Limb (tissue), 2 donors: ENCODE measurements around the gene BAG2.

Source experiments
- DNase-seq, 2 donors: peaks; one replicate each; pipeline ENCODE4 v3.0.0-alpha.2; 2016; ENCODE audit errors: extremely low spot score in 2 of 2

The BAG2 gene

DNA sequence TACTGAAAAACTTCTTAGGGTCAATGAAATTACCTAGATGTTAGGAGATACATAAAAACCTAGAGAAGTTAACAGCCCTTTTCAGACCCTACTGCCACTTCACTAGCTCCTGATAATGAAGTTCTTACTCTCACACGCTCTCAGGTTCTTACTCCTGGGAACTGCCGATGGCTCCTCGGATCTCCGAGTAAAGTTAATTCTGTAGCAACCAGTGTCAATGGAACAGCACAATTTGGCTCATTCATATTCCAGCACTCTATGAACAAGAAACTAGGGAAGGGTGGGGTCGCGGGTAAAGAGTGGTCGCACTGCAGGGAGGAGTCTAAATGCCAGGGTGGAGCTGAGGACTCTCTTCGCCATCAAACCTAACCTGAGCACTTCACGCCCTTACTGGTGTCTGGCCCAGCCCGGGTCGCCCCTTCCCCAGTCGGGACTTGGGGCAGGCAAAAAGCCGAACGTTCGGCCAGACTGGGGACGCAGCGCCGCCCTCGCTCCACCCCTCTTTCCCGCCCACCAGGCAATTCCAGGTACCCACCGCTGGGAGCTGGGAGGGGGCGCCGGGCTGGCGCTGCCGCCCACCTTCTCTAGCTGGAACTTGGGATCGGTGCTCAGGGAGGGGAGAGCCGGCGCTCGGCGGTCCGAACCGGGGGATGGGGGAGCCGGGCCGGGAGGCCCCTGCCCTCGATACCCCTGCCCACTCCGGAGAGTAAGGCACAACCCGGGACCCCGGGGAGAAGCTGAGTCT is 49.2 kb downstream of the BAG2 start:
- peak; percentile 58 to 80 for DNase-seq

DNA sequence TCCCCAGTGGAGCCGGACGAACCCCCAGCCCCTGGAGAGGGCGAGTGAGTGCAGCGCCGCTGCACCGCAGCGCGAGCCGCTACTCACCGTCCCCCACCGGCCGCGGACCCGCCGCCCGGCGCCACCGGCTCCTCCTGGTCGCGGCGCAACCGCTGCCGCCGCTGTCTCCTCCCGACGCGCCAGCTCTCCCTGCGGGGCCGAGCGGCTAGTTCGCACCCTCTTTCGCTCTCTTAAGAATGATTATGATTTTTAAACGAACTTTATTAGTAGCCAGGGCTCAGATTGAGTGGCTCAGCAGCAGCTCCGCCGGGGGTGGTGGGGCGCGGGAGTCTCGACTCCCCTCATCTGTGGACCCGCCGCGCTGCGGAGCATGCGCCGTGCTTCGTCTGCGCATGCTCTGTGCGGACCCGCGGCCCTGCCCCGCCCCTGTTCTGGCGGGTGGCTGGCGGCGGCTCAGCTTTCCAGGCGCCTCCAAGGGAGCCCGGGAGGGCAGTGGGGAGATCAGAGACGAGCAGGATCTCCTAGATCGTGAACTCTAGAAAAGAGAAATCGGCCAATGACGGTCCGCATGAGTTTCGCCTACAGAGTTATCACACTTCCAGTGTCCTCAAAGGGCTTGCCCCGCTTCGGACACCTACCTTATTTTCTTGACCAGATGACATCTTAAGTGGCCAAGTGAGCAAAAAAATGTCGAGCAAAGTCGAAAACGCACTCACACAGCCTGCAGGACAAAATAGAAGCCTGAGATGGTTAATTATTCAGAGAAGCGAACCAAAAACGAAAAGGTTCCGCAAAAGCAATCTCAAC is 50.0 kb downstream of the BAG2 start, which contains the start of gene RAB23:
Gene RAB23 (minus strand): TSS at position 372 of the 807 bp plus-strand sequence. CDS start 11,927 bp downstream, outside the sequence.
- DNase-seq: peak; percentile 91 to 94

DNA sequence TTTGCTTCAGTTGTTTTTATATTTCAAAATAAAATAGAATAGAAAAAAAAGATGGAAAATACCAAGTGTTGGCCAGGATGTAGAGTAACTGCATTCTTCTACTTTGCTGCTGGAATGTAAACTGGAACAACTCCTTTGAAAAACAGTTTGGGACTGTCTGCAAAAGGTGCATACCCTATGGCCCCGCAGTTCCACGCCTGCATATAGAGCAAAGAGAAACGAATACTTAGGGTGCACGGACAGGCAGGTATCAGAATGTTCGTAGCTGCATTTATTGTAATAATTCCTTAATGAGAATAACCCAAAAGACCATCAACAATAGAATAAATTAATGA is 50.6 kb downstream of the BAG2 start:
- no peak for DNase-seq

DNA sequence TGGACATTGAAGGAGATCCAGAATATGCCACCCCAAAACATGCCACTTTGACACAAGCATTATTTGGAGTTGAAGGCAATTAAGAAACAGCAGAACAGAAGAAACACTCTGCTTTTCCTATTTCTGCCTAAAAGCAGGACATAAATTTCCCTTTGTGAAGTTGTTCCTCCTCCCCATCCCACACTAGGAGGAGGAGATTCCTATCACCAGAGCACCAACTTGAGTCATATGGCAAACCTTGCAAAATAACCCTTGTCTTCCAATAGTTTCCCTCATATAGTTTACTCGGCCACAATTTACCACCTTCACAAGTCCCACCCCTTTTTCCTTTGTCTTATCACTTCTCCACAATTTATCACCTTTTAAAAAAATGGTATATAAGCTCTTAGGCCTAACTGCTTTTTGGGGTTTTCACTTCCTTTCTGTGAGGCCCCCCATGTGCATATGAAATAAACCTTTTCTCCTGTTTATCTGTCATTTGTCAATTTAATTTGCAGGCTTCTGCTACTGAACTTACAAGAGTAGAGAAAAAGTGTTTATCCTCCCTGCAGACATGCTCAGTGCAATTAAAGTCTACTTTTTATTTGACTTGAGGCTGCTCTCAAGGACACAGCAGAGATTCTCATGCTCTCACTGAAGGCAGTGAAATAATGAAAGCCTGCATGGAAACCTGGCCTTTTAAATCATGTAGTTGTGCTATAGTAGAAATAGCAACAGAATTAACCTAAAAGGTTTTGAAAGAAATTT is 52.8 kb downstream of the BAG2 start:
- DNase-seq: no peak

DNA sequence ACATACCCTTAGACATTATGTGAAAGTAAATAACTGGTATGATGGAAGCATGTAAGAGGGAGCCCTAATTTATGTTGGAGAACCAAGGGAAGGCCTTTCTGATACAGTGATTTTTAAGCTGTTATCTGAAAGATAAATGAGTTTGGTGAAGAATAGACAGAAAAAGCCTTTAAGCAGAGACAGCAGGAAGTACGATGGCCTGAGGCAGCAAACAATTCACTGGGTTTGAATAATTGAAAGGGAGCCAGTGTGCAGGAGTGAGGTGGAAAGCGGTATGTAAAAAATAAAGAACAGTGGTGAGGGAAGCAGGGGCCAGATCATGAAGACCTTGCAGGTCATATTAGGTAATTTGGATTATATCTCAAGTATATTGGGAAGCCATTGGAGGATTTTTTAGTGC is 54.1 kb downstream of the BAG2 start:
- no peak for DNase-seq
